Loucy (cell line): ENCODE measurements around the gene ZNF407.

ENCODE experiments used
- H2AFZ ChIP-seq: fragments of 200-600 bp; sonication (generic); 2 replicates; pipeline ENCODE4 v1.6.0; 2016; ENCODE audit warnings: antibody characterized with exemption, mild to moderate bottlenecking, low read length, moderate library complexity
- H3F3A ChIP-seq: fragments of 200-600 bp; 2 replicates; pipeline ENCODE4 v1.6.0; 2016; ENCODE audit warnings: antibody characterized with exemption, low read depth, mild to moderate bottlenecking
- H3K27me3 ChIP-seq: fragments of 200-600 bp; sonication (generic); 2 replicates; pipeline ENCODE4 v1.6.1; 2014; ENCODE audit warnings: low read length, mild to moderate bottlenecking; ENCODE audit not compliant: insufficient read depth, poor library complexity, severe bottlenecking
- H3K36me3 ChIP-seq: fragments of 200-600 bp; sonication (generic); 2 replicates; pipeline ENCODE4 v1.6.1; 2016; ENCODE audit warnings: low read length; ENCODE audit not compliant: insufficient read depth
- H3K4me1 ChIP-seq: fragments of 200-600 bp; sonication (generic); 2 replicates; pipeline ENCODE4 v1.5.1; 2014; ENCODE audit warnings: low read length, mild to moderate bottlenecking; ENCODE audit not compliant: insufficient read depth, poor library complexity, severe bottlenecking
- H3K4me2 ChIP-seq: fragments of 200-600 bp; sonication (generic); 2 replicates; pipeline ENCODE4 v1.6.0; 2014; ENCODE audit warnings: antibody characterized with exemption, low read length, low read depth, mild to moderate bottlenecking; ENCODE audit not compliant: poor library complexity, severe bottlenecking
- H3K4me3 ChIP-seq: fragments of 200-600 bp; sonication (generic); 2 replicates; pipeline ENCODE4 v1.5.1; 2014; ENCODE audit warnings: low read length, mild to moderate bottlenecking, mixed read lengths; ENCODE audit not compliant: poor library complexity, severe bottlenecking
- H3K79me2 ChIP-seq: fragments of 200-600 bp; sonication (generic); 2 replicates; pipeline ENCODE4 v1.6.1; 2014; ENCODE audit warnings: low read length; ENCODE audit not compliant: insufficient read depth
- H3K9ac ChIP-seq: fragments of 200-600 bp; sonication (generic); 2 replicates; pipeline ENCODE4 v1.6.0; 2014; ENCODE audit warnings: mild to moderate bottlenecking, low read depth, low read length, moderate library complexity; ENCODE audit not compliant: poor library complexity, severe bottlenecking
- H3K9me2 ChIP-seq: fragments of 200-600 bp; sonication (generic); replicated peaks from 2 replicates; pipeline ENCODE4 v1.6.1; 2016; ENCODE audit warnings: low read depth, low read length, mixed read lengths
- H3K9me3 ChIP-seq: fragments of 200-600 bp; sonication (generic); 2 replicates; pipeline ENCODE4 v1.6.1; 2014; ENCODE audit warnings: mild to moderate bottlenecking, antibody characterized with exemption, low read length, low read depth; ENCODE audit not compliant: insufficient read depth
- H4K20me1 ChIP-seq: fragments of 200-600 bp; sonication (generic); 2 replicates; pipeline ENCODE4 v1.6.0; 2014; ENCODE audit warnings: antibody characterized with exemption, low read length, mild to moderate bottlenecking; ENCODE audit not compliant: insufficient read depth, poor library complexity, severe bottlenecking
- CTCF ChIP-seq: fragments of 200-600 bp; sonication (generic); conservative IDR thresholded peaks from 2 replicates; pipeline ENCODE4 v1.5.1; 2014; ENCODE audit warnings: mild to moderate bottlenecking, antibody characterized with exemption, low read length
- EZH2phosphoT487 ChIP-seq: fragments of 200-600 bp; IDR thresholded peaks from 2 replicates; pipeline ENCODE4 v1.6.1; 2018; ENCODE audit warnings: antibody characterized with exemption, mild to moderate bottlenecking, moderate library complexity, borderline replicate concordance

ZNF407 gene

GRCh38 chr18:74662622-74663021 lies 65.0 kb downstream of the ZNF407 start:
- Histone ChIP-seq H4K20me1 (no peaks in the 10 kb centered on the region), H3K9me2 (no peaks in the 10 kb centered on the region), H3K4me1 (no peaks in the 10 kb centered on the region), H3K36me3 (no peaks in the 10 kb centered on the region), H3K9me3 (no peaks in the 10 kb centered on the region), H3K4me2 (no peak overlapping the region), H3K9ac (no peak overlapping the region), H2AFZ (no peak overlapping the region), H3K79me2 (no peaks in the 10 kb centered on the region), H3K4me3 (no peak overlapping the region), H3K27me3 (no peaks in the 10 kb centered on the region), H3F3A (no peaks in the 10 kb centered on the region)
- no peak for TF ChIP-seq CTCF
- TF ChIP-seq EZH2phosphoT487, result no peak

DNA sequence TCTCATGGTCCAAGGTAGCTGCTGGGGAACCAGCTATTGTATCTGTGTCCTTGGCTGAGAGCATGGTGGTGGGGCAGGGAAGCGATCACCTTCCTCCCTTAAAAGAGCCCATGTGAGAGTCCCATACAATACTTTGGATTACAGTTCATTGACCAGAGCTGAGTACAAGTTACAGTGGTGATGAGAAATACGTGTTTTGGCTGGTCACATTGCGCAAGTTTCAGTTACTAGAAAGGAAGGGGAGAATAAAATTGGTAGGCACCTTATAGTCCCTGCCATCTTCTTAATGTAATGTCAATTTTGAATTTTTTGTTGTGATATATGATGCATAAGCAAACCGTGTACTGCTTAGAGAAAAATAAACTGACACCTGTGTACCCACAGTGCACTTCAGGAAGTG lies 67.7 kb downstream of the ZNF407 start:
- no peak for TF ChIP-seq EZH2phosphoT487
- no peak for TF ChIP-seq CTCF
- Histone ChIP-seq H3K79me2 (no peaks in the 10 kb centered on the region), H4K20me1 (no peaks in the 10 kb centered on the region), H3F3A (no peaks in the 10 kb centered on the region), H3K9me3 (no peaks in the 10 kb centered on the region), H3K4me3 (no peak overlapping the region), H3K9ac (no peak overlapping the region), H3K9me2 (no peaks in the 10 kb centered on the region), H3K4me2 (no peak overlapping the region), H3K4me1 (no peaks in the 10 kb centered on the region), H3K36me3 (no peaks in the 10 kb centered on the region), H2AFZ (no peak overlapping the region), H3K27me3 (no peaks in the 10 kb centered on the region)

DNA sequence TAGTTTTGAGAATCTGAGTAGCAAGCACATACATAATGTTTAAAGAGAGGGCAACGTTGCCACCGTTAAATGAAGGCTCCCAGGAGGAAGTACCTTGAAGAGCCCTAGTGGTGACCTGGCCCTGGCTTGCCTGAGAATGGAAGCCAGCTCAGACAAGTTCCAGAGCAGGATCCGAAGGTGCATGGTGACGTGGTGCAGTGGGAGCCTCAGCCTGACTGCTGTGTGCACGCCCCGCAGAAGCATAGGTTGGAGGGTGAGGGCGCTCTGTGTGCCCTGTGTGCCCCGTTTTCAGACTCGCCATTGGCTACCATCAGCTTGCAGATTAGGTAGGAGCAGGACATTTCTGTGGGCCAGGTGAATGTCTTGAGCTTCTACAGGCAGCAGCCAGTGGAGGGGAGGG lies 68.2 kb downstream of the ZNF407 start:
- Histone ChIP-seq H2AFZ (no peak overlapping the region), H3K79me2 (no peaks in the 10 kb centered on the region), H3F3A (no peaks in the 10 kb centered on the region), H3K9ac (no peak overlapping the region), H3K4me1 (no peaks in the 10 kb centered on the region), H3K9me2 (no peaks in the 10 kb centered on the region), H3K4me3 (no peak overlapping the region), H4K20me1 (no peaks in the 10 kb centered on the region), H3K9me3 (no peaks in the 10 kb centered on the region), H3K36me3 (no peaks in the 10 kb centered on the region), H3K27me3 (no peaks in the 10 kb centered on the region), H3K4me2 (no peak overlapping the region)
- TF ChIP-seq CTCF (no peak), EZH2phosphoT487 (no peak)
